ENCODE results near the gene UNC45B. TPM values are rescaled to one million over a fixed set of nuclear protein-coding genes. Genes with fewer than 3 reads are reported as not detected.
A peak's percentile ranks its signal among the peaks of the same experiment; 100 is the strongest.

UNC45B gene
- total and polyA plus RNA-seq, 4 donors: 0.10 to 0.24 (median 0.10) TPM

DNA sequence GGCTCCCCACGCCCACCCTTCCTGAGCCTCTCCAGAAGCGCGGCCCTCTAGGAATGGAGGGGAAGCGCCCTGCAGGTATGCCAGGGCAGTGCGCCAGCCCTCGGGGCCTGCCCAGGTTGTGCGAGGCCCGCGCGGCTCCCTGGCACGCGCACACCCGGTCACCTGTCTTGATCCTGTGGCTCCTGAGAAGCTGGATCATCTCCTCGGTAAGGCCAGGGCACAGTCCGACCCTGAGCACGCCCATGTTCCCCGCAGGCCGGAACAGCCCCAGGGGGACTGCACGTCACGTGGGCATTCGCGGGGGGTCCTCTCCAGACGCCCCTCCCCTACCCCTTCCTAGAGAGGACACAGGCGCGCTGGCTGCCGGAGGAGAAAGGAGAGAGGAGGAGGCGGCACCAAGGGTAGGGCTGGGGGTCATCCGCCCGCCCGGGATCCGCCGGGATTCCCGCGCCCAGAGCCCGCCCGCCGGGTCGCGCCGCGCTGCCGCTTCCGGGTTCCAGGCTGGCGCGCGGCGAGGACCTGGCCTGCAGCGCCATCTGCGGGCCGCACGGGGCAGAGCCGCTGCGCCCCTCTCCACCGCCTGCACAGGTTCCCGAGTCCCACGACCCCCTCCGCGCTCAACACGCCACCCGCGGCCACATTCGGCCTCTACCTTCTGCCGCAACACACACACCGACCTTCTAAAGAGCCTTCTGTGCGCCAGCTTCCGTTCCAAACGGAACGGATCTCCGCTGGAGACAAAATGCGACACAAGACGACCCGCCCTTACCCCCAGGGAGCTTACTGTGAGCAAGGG is 28.0 kb upstream of the UNC45B start, which contains the start of gene RAD51D:
Gene RAD51D, minus strand, starts transcription at position 491 of the 796 bp plus-strand sequence. Its CDS starts 247 bp downstream, at position 244.
- DNase-seq (ENCODE audit: low read depth in 4 of 6, low spot score in 6 of 6): peak; percentile 51 to 92 (median 66)
- H3K27ac ChIP-seq (ENCODE audit: low read depth, low read length): no peak within 1 kb of the TSS
- H3K4me1 ChIP-seq (ENCODE audit: control insufficient read depth, insufficient read depth, low read length): peaks cover 19% of the 10 kb centered on the region
- H3K36me3 ChIP-seq (ENCODE audit: control insufficient read depth, insufficient read depth, low read length): peaks cover 4% of the 10 kb centered on the region
- no peaks in the 10 kb centered on the region for H3K9me3 ChIP-seq (ENCODE audit: control insufficient read depth, insufficient read depth, low read length)
- WGBS (ENCODE audit: insufficient coverage): under 1% methylated on average over 63 of the region's 72 CpGs
- H3K27me3 ChIP-seq (ENCODE audit: control insufficient read depth, insufficient read depth, low read length): no peaks in the 10 kb centered on the region
- peak within 1 kb of the TSS; percentile 75 for H3K4me3 ChIP-seq (ENCODE audit: low read depth, low read length)

DNA sequence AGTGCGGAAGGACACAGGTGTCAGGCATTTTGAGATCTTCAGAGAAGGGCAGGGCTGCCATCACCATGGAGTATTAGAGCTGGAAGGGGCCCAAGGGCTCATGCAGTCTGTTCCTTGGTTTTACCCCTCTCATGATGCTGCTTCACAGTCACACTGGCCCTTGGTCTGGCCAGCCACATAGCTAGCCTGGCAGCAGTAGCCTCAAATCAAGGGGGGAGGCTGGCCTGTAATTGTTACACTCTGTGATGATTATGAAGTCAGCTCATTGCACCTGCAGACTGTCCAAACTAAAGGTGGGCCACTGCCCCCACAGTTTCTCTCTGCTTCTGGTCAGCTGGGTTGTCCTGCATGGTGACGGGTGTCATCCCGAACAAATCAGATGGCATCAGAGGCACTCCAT is 26.3 kb upstream of the UNC45B start, which contains the start of gene FNDC8:
Gene FNDC8, plus strand, starts transcription at position 301 of the 400 bp plus-strand sequence. Its CDS starts 79 bp downstream, at position 380.
- Histone ChIP-seq H3K36me3 (ENCODE audit: control insufficient read depth, insufficient read depth, low read length) (peaks cover 4% of the 10 kb centered on the region), H3K4me1 (ENCODE audit: control insufficient read depth, insufficient read depth, low read length) (peaks cover 19% of the 10 kb centered on the region), H3K9me3 (ENCODE audit: control insufficient read depth, insufficient read depth, low read length) (no peaks in the 10 kb centered on the region), H3K4me3 (ENCODE audit: low read depth, low read length) (no peak within 1 kb of the TSS), H3K27ac (ENCODE audit: low read depth, low read length) (no peak within 1 kb of the TSS), H3K27me3 (ENCODE audit: control insufficient read depth, insufficient read depth, low read length) (no peaks in the 10 kb centered on the region)
- no peak for DNase-seq (ENCODE audit: low read depth in 4 of 6, low spot score in 6 of 6)
- 78% methylated on average over 1 of the region's 3 CpGs for WGBS (ENCODE audit: insufficient coverage)

DNA sequence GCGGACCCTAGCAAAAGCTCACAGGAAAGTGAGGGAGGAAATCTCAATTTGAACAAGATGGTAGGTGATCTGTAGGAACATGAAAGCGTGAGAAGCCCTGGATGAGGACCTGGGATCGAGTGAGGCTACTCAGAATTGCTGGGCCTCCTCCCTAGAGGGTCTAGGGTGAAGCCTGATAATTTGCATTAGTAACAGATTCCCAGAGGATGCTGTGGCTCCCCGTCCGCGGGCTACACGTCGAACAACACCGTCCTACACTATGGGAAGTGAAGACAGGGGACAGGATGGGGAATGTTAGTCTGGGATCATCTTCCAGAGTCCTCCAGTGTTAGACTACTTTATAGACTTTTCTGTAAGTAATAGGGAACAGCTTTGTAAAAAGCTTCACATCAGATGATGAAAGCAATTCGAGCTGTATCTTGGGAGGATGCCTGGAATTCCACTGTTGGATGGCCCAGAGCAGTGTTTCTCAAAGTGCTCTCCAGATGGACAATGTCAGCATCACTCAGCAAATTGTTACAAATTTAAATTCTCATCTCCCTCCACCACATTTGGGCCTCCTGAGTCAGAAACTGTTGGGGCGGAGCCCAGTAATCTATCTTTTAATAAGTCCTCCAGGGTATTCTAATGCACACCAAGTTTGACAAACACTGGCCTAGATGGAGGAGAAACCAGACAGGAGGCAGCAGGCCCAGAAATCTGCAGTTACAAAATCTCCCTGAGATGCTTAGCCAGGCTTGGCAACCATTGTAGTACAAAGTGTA is 19.7 kb upstream of the UNC45B start:
- H3K4me1 ChIP-seq (ENCODE audit: control insufficient read depth, insufficient read depth, low read length): no peaks in the 10 kb centered on the region
- H3K4me3 ChIP-seq (ENCODE audit: low read depth, low read length): no peak overlapping the region
- peaks cover 26% of the 10 kb centered on the region for H3K36me3 ChIP-seq (ENCODE audit: control insufficient read depth, insufficient read depth, low read length)
- WGBS (ENCODE audit: insufficient coverage): 86% methylated on average over 10 of the region's 11 CpGs
- no peak overlapping the region for H3K27ac ChIP-seq (ENCODE audit: low read depth, low read length)
- no peak for DNase-seq (ENCODE audit: low read depth in 4 of 6, low spot score in 6 of 6)
- no peaks in the 10 kb centered on the region for H3K9me3 ChIP-seq (ENCODE audit: control insufficient read depth, insufficient read depth, low read length)
- no peaks in the 10 kb centered on the region for H3K27me3 ChIP-seq (ENCODE audit: control insufficient read depth, insufficient read depth, low read length)

DNA sequence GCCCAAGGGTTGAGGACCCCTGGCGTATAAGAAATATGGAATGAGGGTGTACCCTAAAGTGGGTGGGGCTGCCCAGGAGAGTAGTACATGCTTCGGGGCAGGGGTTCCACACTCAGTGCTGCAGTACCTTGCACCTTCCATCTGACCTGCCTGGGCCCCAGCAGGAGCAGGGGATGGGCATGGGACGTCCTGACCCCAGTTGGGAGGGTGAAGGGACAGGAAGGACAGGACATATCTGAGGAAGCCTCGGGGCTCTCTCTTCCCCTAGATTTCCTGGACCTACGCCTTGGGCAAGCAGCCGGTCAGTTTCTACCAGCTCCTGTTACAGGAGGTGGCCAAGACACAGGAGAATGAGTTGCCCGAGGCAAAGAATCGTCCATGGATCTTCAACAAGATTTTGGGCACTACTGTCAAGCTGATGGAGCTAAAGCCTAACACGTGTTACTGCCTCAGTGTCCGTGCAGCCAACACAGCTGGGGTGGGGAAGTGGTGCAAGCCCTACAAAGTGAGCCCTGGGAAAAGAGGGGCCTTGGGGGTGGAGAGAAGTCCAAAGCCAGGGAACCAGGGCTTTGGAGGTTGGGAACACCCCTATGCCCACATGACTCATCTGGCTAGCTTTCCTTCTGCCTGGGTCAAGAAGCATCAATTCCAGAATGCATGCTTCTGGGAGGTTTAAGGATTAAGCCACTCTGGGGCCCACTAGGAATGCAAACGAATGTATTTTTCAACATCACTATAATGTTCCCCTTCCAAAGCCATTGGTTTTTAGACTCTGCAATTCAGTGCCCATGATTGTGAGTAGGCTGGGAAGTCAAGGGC is 18.3 kb upstream of the UNC45B start:
- no peak overlapping the region for H3K27ac ChIP-seq (ENCODE audit: low read depth, low read length)
- 92% methylated on average over 10 of the region's 11 CpGs for WGBS (ENCODE audit: insufficient coverage)
- no peak for DNase-seq (ENCODE audit: low read depth in 4 of 6, low spot score in 6 of 6)
- no peaks in the 10 kb centered on the region for H3K27me3 ChIP-seq (ENCODE audit: control insufficient read depth, insufficient read depth, low read length)
- H3K9me3 ChIP-seq (ENCODE audit: control insufficient read depth, insufficient read depth, low read length): no peaks in the 10 kb centered on the region
- no peaks in the 10 kb centered on the region for H3K4me1 ChIP-seq (ENCODE audit: control insufficient read depth, insufficient read depth, low read length)
- H3K4me3 ChIP-seq (ENCODE audit: low read depth, low read length): no peak overlapping the region
- peaks cover 40% of the 10 kb centered on the region for H3K36me3 ChIP-seq (ENCODE audit: control insufficient read depth, insufficient read depth, low read length)

DNA sequence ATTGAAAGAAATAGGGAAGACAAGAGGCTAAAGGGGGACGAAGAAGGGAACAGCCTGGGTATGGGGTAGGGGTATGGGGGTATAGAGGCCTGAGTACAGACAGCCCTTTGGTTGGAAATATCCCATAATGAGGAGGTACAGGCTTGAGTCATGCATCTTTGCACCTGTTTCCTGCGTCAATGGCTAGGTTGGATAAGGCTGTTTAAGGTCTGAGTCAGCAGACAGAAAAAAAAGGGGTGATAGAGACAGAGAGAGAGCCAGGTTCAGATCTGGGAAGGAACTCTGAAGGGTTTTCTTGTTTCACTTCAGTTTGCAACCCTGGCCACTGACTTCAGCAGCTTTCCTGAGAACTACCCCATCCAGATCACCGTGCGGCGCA is 17.7 kb upstream of the UNC45B start:
- no peaks in the 10 kb centered on the region for H3K9me3 ChIP-seq (ENCODE audit: control insufficient read depth, insufficient read depth, low read length)
- no peaks in the 10 kb centered on the region for H3K4me1 ChIP-seq (ENCODE audit: control insufficient read depth, insufficient read depth, low read length)
- no peak overlapping the region for H3K27ac ChIP-seq (ENCODE audit: low read depth, low read length)
- peaks cover 46% of the 10 kb centered on the region for H3K36me3 ChIP-seq (ENCODE audit: control insufficient read depth, insufficient read depth, low read length)
- 98% methylated on average over 4 of the region's 5 CpGs for WGBS (ENCODE audit: insufficient coverage)
- H3K27me3 ChIP-seq (ENCODE audit: control insufficient read depth, insufficient read depth, low read length): no peaks in the 10 kb centered on the region
- no peak overlapping the region for H3K4me3 ChIP-seq (ENCODE audit: low read depth, low read length)
- no peak for DNase-seq (ENCODE audit: low read depth in 4 of 6, low spot score in 6 of 6)

DNA sequence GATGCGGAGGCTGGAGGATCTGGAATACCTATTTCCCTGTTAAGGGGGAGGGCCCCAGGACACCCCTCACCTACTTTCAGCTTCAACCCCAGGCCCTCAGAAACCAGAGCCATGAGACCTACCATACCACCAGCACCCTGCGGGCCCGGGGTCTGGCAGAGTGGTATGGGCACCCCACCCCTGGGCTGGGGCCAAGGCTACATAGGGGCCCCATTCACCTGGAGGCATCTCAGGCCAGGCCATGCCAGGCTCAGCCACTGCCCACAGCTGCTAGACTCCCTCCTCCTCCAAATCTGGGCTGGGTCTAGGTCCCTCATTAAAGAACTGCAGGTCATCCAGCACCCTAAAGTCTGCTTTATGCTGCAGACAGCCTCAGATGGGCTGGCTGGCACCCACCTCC is 17.2 kb upstream of the UNC45B start:
- 89% methylated on average over 2 of the region's 3 CpGs for WGBS (ENCODE audit: insufficient coverage)
- Histone ChIP-seq H3K27me3 (ENCODE audit: control insufficient read depth, insufficient read depth, low read length) (no peaks in the 10 kb centered on the region), H3K9me3 (ENCODE audit: control insufficient read depth, insufficient read depth, low read length) (no peaks in the 10 kb centered on the region), H3K36me3 (ENCODE audit: control insufficient read depth, insufficient read depth, low read length) (peaks cover 51% of the 10 kb centered on the region), H3K4me3 (ENCODE audit: low read depth, low read length) (no peak overlapping the region), H3K4me1 (ENCODE audit: control insufficient read depth, insufficient read depth, low read length) (no peaks in the 10 kb centered on the region), H3K27ac (ENCODE audit: low read depth, low read length) (no peak overlapping the region)
- no peak for DNase-seq (ENCODE audit: low read depth in 4 of 6, low spot score in 6 of 6)

DNA sequence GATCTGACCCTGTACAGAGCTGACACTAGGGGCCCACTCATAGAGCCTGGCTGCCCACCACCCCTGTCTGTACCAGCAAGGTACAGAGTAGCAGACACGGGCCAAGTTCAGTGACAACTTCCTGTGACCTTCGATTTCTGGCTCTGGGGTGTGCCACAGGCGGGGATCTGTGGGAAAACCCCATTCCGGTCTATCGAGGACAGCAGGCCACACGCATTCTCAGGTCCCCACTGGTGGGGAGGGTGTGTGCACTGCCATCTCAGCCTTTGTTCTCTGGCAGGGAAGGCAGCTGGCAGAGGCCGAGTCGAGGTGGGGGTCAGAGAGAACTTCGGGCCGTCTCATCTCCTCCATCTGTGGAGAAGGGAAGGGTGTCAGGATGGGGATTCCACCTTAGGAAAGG is 15.5 kb upstream of the UNC45B start:
- Histone ChIP-seq H3K27ac (ENCODE audit: low read depth, low read length) (no peak overlapping the region), H3K4me3 (ENCODE audit: low read depth, low read length) (no peak overlapping the region), H3K9me3 (ENCODE audit: control insufficient read depth, insufficient read depth, low read length) (no peaks in the 10 kb centered on the region), H3K4me1 (ENCODE audit: control insufficient read depth, insufficient read depth, low read length) (no peaks in the 10 kb centered on the region), H3K36me3 (ENCODE audit: control insufficient read depth, insufficient read depth, low read length) (peaks cover 65% of the 10 kb centered on the region), H3K27me3 (ENCODE audit: control insufficient read depth, insufficient read depth, low read length) (no peaks in the 10 kb centered on the region)
- no peak for DNase-seq (ENCODE audit: low read depth in 4 of 6, low spot score in 6 of 6)
- 87% methylated on average over 10 of the region's 10 CpGs for WGBS (ENCODE audit: insufficient coverage)

DNA sequence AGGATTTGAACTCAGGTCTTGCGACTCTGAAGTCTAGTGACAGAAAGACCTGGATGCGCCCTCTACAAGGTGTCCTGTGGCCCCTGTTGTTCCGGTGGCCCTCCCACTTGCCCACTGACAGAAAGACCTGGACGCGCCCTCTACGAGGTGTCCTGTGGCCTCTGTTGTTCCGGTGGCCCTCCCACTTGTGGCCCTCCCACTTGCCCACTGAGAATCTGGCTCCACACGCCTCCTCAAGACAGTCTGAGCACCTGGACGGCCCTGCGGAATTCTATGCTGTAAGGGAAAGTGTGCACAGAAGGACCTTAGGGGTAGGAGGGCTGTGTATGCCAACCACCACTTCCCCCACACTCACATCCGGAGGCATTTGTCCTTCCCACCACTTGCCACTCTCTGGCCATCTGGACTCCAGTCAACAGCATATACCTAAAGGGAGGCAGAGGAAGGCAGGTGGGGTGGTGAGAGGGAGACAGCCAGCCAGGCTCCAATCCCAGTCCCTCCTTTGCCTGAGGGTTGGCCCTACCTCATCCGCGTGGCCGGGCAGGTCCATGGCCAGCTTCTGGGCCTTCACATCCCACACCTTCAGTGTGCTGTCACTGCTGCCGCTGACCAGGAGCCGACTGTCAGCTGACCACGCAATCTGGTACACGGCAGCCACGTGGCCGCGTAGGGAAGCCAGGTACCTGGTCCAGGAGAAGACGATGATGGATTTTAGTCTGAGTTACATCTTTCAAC is 14.6 kb upstream of the UNC45B start:
- WGBS (ENCODE audit: insufficient coverage): over 99% methylated on average over 17 of the region's 22 CpGs
- Histone ChIP-seq H3K4me1 (ENCODE audit: control insufficient read depth, insufficient read depth, low read length) (no peaks in the 10 kb centered on the region), H3K9me3 (ENCODE audit: control insufficient read depth, insufficient read depth, low read length) (no peaks in the 10 kb centered on the region), H3K27me3 (ENCODE audit: control insufficient read depth, insufficient read depth, low read length) (no peaks in the 10 kb centered on the region), H3K27ac (ENCODE audit: low read depth, low read length) (no peak overlapping the region), H3K36me3 (ENCODE audit: control insufficient read depth, insufficient read depth, low read length) (peaks cover 71% of the 10 kb centered on the region), H3K4me3 (ENCODE audit: low read depth, low read length) (no peak overlapping the region)
- DNase-seq (ENCODE audit: low read depth in 4 of 6, low spot score in 6 of 6): no peak

DNA sequence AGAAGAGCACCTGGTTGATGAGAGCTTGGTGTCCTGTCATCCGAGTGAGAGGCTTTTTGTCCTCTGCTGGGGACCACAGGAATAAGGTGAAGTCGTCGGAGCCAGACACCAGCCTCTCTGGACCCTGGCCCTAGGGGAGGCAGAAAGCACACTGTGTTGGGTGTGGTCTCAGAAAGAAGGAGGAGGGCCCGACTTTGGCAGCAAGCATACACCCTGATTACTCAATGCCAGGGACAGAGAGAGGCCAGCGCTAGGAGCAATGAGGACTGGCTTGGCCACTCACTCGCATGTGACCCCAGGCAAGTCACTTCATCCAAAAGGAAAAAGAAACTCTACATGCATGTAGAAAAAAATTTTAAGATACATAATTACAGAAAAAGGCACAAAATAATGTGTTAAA is 12.3 kb upstream of the UNC45B start:
- Histone ChIP-seq H3K27me3 (ENCODE audit: control insufficient read depth, insufficient read depth, low read length) (no peaks in the 10 kb centered on the region), H3K27ac (ENCODE audit: low read depth, low read length) (no peak overlapping the region), H3K9me3 (ENCODE audit: control insufficient read depth, insufficient read depth, low read length) (no peaks in the 10 kb centered on the region), H3K4me3 (ENCODE audit: low read depth, low read length) (no peak overlapping the region), H3K4me1 (ENCODE audit: control insufficient read depth, insufficient read depth, low read length) (peaks cover 6% of the 10 kb centered on the region), H3K36me3 (ENCODE audit: control insufficient read depth, insufficient read depth, low read length) (peaks cover 88% of the 10 kb centered on the region)
- WGBS (ENCODE audit: insufficient coverage): 96% methylated on average over 3 of the region's 6 CpGs
- no peak for DNase-seq (ENCODE audit: low read depth in 4 of 6, low spot score in 6 of 6)

Measured in spinal cord (tissue), 10 donors.